HG02973 (cell line): ENCODE data around the gene TAS1R2.
"Not testable (repeated sequence)": the region's sequence is repeated elsewhere in the genome, so short reads cannot be mapped to it uniquely, and the experiment has no call there.

ENCODE experiments used
- ATAC-seq: cut with Tn5 transposase; IDR thresholded peaks from one replicate; pipeline ENCODE4 v1.9.1; 2021; ENCODE audit warnings: moderate library complexity; ENCODE audit not compliant: unreplicated experiment

TAS1R2 gene

DNA sequence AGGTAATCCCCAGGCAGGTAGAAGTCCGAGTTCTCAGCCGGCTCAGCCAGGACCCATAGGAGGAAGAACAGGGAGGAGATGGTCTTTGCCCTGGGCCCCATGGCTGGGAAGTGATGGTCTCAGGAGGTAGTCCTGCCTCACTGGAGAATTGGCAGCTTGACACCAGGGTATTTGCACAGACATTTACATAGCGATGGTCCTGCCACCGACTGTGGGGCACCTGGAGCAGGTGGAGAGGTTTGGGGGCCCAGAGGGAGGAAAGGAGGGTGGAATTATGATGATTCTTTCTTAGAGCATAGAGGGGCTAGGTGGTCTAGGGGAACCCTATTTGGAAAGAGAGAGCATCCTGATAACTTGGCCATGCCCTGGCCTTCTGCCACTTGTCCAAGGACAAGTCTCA is at the start of gene TAS1R2:
Gene TAS1R2, minus strand, starts transcription at position 101 of the 400 bp plus-strand sequence. Its CDS starts 0 bp downstream, at position 101.
- no peak for ATAC-seq

DNA sequence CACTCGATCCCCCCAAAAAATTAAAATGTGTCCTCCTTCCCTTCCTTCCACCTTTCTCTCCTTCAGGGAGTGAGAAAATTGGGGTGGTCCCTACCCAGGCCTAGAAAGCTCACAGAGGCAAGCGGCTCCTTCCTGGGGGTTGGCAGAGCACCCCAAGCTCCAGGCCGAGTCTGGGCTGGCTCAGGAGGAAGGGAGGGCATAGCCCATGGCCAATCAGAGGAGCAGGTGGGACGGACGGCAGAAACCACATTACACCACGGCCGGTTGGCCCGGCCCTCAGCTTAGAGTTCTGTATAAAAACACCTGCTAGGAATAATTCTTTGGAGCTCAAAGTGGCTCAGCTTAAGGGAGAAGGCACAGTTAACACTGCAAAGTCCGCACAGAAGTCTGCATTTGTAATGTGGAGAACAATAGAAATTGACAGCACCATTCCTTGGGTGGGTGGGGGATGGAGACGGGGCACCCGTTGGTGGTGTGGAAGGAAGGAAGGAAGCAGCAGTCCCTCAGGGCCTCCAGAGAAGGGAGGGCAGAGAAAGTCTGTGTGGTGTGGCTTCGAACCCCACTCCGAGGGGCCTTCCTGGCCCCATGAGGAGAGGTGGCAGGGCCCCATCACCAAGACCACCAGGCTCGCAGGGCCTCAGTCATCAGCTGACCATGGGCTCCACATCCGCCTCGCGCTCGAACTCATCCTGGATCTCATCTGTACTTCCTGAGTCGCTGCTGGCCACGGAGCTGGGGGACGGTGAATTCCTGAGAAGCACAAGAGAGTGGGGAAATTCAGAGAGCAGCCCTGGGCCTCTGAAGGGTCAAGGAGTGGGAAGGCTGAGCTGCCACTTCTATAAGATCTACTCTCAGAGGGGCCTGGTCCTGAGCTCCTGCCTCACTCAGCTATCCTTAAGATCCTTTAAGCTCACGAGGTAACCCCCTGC is 48.7 kb upstream of the TAS1R2 start:
- no peak for ATAC-seq

DNA sequence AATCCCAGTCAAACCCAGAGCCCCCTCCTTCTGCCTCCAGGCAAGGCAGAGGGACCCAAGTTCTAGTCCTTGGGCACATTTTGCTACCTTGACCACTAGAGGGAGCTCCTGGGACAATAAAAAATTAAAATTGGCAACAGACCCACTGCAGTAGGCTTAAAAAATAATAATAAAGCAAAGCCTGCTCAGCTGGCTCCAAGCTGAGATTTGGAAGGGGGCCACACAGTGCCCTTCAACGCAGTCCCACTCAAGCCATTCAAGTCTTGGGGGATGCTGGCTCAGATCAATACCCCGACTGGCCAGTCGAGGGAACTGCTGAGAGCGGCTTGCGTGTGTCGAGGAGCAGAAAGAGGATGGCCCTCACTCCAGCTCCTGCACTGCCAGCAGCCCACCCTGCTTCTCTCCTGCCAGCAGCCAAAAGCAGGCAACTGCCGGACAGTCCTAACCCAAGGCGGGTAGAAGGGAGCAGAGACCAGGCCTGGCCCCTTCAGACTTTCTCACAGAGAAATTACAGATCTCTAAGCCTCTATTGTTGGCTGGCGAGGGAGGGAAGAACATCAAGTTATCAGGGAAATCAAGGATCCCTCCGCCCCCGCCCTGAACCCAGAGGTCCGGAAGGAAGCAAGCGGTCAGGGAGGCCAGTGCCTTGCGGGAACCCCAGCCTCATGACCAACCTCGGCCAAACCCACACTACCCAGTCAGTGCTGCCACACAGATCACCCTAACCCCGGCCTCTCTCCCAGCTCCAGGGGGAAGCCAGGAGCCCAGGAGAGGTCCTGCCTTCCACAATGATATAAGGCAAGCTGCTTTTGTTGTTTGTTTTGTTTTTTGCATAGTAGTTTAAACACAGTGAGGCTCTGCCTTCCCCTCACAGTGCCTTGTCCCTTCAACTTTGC is 47.8 kb upstream of the TAS1R2 start:
- ATAC-seq = no peak

DNA sequence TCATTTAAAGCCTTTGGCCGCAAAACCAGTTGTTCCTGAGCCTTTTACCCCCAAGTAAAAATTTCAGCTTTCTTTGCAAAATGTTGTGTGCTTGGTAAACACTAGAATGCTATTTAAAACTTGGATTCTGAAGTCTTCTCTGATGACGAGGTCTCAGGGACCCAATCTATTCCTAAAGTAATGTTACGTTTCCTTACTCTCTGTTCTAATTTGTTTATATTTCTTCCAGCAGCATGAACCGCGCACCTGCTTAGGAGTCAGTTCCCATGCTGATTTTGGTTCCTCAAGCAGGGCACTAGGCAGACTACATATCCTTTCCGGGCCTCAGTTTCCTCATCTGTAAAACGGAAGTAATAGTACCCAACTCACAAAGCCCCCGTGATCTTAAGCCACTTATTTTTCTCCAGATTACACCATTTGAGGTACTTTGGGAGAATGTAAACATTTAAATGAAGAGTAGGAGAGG is 43.9 kb upstream of the TAS1R2 start:
- ATAC-seq = no peak

DNA sequence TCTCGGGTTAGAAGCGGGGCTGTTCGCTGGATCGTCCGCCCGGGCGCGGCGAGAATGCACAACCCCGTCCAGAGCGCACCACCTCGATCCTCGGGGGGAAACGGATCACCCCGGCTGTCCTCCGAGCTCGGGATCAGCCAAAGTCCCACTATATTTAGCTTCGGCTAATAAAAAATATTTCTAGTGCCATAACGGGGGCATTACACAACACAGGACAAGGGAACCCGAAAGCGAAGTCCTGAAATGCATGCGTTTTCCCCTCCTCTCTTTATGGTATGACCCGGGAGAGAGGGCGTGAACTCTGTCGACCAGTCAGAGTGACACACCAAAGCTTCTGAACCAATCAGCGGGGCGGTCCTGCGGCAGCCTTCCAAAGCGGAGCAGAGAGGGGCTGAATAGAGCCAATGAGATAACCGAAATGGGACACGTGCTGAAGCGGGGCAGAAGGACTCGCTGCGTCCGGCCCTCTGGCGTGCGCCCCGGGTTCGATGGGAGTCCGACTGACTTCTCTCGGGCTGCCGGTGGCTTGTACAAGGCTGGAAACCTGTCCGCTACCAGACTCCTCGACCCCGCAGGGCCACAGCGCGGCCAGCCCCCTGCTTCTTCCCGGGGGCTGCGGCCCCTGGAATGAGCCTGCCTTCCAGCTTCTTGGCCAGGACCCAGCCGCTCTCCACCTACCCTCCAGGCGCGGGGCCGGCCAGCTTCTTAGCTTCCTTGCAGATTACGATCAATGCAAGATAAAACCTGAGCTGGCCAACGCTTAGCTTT is 43.2 kb upstream of the TAS1R2 start, which contains the start of gene ALDH4A1:
Gene ALDH4A1, minus strand, starts transcription at position 33 of the 768 bp plus-strand sequence. Its CDS starts 32 bp downstream, at position 1.
- ATAC-seq = peak; percentile 95

DNA sequence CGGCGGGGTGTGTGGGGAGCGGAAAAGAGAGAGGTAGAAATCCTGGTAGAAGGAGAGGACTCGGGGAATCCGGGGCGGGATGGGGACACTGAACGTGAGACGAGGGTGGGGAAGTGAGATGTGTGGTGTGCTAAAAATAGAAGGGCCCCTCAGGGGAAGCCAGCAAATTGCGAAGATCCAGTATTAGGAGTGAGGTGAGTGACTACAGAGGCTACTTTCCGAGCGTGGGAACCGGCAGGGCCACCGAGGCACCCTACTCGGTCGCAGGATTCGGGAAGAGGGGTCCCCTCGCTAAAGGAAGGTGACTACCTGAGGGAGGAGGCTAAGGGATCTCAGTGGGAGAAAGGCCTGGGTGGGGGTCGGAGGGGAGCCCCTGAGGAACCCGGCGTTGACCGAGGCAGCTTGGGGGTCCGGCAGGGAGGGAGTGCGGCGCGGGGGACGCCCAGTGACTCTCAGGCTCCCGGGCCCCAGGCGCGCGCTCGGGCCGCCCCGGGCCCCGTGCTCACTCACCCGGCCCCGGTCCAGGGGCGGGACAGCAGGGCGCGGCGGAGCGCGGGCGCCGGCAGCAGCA is 42.6 kb upstream of the TAS1R2 start:
- ATAC-seq = peak; percentile 4

DNA sequence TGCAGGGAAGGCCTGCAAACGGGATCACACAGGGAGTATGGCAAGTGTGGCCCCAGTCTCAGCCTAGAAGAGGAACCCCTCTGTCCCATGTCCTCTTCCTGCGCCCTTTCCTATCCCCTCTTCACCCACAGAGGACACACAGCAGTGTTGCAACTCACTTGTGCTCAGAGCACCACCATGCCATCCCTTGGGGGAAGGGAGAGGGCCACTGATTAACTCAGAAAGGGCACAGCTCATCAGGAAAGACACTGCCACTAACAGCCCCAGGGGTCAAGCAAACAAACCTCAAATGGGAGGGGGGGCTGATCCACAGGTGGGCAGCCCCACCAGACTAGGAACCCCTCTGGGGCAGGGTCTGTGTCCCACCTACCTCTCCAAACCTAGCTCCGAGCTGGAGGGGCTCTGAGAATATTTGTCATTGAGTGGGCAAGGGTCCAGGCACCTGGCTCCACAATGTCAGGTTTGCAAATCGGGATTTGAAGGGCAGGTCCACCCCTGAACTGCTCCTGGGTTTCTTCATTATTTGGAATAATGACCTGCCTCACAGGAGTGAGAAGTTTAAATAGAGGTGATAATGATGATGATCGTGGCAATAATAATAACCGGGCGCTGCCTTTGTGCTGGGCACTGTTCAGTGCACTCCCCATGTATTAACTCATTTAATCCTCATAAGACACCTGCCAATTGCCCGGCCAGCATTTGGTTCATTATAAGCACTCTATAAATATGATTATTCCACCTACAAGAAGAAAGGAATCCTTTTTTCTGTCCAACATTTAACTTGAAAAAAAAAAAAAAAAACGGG is 41.9 kb upstream of the TAS1R2 start:
- no peak for ATAC-seq

DNA sequence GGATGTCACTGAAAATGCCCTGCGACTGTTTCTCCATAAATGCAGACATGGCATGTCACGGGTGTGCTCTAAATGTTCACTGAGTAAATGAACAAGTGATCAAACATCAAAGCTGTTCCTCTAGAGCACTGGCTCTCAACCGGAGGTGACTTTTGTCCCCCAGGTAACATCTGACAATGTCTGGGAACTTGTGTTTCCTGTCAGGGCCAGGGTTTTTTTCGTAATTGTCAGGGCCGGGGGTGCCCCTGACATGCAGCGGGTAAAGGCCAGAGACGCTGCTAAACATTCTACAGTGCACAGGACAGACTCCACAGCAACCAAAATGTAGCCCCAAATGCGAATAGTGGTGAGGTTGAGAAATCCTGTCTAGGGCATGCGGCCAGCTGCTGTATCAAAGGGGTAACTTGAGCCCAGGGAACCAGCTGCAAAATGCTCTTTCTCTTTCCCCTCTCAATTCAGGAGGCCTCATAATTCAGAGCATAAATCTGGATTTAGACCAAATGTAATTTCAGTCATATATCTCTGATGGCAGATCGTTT is 40.9 kb upstream of the TAS1R2 start:
- no peak for ATAC-seq

DNA sequence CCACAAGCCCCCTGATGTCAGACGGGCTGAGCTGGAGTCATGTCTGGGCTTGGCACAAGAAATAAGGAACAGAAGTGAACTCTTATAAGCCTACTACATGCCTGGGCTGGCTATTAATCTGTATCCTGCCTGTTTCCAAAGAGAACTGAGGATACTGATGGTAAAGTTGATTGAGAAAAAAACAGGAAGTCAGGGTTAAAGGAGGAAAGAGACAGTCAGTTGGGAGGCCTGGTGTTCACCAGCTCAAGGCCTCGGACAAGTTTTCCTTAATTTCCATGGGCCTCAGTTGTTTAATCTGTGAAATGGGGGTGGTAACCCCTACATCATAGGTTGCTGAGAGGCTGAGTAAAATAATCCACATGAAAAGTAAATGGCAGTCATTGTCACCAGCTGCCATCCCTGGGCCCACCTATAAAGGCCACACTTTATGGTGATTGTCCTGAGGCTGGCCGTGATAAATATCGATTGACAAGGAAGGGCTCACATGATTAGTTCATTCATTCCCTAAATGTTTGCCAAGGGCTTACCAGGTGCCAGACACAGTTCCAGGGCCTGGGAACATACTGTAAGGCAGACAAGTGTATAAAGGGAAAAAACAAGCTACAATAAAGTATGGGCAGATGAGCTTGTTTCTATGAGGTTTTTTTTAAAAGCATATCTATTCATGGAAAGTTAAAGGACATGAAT is 40.0 kb upstream of the TAS1R2 start:
- no peak for ATAC-seq

DNA sequence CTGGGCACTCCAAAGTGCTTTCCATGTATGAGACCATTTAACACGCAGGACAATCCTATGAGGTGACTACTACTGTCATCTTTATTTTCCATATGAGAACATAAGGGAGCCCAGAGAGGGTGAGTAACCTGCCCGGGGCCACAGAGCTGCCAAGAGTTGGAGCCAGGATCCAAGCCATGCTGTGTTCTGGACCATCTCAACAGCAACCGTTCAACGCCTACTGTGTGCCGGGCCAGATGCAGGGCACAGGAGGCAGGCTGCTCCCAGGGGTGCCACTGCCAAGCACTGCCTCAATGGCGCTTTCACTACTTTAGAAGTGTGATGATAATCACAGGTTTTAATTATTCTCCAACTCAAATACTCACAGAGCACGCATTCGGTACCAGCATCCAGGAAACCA is 39.1 kb upstream of the TAS1R2 start:
- ATAC-seq = no peak

DNA sequence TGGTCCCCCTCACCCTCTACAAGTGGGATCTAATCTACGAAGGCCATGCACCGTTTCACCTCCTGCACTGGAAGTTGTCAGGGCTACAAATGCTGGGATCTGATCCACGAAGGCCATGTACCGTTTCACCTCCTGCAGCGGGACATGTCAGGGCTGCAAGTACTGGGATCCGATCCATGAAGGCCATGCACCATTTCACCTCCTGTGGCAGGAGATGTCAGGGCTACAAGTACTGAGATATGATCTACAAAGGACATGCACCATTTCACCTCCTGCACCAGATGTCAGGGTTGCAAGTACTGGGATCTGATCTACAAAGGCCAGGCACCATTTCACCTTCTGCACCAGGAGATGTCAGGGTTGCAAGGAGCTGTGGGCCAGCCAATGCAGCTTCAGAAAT is 35.9 kb upstream of the TAS1R2 start:
- no peak for ATAC-seq

DNA sequence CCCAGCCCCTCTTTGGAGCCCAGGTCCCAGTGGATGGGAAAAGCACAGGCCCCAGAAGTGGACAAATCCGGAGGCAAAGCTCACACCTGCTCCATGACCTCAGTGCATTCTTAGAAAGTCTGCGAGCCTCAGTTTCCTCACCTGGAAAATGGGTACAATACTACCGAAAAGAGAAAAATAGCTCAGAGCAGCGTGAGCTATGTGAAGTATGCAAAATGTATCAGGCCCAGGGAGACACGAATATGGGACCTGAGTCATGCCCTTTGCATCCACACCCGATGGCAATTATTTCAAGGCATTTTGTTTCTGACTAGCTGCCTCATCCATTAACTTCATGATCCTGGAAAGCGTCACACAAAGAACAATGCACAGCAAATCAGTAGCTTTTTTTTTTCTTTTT is 33.7 kb upstream of the TAS1R2 start:
- ATAC-seq = no peak

DNA sequence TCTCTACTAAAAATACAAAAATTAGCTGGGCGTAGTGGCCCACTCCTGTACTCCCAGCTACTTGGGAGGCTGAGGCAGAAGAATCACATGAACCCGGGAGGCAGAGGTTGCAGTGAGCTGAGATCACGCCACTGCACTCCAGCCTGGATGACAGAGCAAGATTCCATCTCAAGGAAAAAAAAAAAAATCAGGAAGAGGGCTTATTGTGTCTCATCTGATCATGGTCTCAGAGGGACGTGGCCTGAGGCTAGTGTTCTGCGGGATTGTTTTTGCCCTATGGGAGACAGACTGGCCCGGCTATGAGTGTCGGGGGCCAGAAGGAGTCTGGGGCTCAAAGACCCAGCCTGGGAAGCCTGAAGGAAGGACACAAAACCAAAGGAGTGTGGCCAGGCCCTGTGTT is 32.4 kb upstream of the TAS1R2 start:
- ATAC-seq = not testable (repeated sequence)

DNA sequence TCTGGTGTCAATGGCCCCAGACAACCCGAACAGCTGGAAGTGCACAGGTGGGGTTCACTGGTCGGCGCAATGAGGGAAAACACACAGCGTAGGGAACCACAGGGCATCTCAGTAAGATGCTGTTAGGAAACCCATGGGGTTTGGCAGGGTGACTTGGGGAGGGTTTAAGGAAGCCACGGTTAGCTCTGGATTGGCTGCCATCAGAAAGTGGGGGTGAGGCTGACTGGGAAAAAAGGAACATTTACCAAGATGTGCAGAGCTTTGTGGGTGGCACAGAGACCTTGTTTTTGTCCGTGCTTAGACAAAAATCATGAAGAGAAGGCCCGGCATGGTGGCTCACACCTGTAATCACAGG is 31.9 kb upstream of the TAS1R2 start:
- ATAC-seq = no peak

DNA sequence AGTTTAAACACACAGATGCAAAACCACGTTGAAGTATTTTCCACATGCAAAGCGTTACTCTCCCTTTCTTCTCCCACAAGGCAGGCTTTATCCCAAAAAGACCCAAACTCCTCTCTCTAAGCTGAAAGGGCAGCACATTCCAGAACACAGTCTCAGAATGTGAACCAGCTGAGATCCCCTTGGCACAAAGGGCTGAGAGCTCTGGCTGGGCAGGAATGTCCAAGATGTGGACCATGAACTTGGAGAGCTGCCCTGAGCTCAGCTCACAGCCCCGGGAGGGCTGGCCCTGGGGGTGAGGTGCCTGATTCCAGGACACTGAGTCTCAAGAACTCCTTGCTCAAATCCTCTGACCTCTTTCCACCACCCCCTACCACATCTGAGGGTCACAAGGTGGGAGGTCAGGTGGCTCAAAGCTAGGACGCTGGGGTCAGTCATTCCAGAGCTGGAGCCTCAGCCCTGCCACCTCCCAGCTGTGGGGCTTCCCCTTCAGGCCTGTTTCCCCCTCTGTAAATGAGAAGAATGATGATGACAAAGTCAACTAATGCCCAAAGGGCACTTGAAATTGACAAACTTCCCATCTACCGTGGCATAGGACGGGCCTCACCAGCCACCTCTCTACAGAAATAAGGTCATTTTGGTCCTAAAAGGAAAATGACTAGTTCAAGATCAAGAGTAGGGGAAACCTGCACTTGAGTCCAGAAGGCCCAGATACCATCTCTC is 31.4 kb upstream of the TAS1R2 start:
- no peak for ATAC-seq

DNA sequence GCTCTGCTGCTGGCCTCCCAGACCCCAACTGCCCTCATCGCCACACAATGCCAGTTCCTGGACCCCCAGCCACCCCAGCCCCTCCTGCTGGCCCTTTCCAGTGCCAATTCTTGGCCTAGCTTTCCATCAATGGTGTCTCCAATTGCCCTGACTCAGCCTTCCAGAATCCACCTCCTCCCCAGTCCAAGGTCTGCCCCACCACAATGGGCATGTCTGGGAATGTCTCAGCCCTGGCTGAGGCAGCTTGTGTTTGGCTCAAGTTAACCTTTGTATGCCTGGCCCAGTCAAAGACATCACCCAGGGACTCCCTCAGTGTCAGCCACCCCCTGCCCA is 26.5 kb upstream of the TAS1R2 start:
- ATAC-seq = no peak

DNA sequence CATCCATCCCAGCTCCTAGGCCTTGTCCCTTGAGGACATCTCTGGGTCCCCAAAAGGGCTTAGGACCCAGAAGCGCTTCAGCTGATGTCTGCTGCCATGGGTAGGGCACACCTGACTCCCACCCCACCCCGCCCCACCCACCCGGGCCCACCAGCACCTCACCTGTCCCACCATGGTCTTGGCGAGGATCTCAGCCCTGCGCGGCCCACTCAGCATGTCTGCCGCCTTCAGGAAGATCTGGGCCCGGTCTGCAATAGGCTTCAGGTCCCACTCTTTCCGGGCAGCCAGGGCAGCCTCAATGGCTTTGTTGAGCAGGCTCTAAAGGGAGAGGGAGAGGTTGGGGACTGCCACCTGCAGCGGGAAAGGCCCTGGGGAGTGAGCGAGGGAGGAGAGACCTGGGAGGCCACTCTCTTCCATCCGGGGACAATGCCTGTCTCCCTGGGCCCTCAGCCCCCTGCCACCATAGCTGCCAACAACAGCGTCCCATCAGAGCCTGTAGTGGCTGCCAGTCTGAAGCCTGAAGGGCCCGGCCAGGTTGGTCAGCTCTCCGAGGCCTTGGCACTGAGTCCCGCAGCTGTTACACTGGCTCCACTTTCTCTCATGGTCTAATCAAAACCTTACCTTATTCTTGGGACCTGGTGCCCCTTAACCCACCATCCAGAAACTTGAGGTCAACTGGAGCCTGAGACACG is 26.0 kb upstream of the TAS1R2 start:
- no peak for ATAC-seq

DNA sequence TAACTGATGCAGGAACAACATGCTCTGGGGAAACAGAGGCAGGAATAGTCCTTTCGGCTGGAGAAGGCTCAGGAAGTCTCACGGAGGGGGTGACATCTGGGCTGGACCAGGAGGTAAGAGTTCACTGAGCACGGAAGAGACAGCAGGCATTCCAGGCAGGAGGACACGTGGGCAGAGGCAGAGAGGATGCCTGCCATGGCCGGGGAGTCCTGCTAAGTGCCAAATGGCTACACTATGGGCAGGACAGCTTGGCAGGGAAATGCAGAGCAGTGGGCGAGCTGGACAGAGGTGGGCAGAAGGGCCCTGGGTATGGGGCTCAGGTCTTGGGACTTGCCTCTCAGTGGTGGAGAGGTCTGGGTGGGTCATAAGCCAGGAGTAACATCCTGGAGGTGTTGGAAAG is 25.3 kb upstream of the TAS1R2 start:
- no peak for ATAC-seq
